B cell (primary cell): ENCODE measurements around the gene TIAM1. TPM values are rescaled to one million over a fixed set of nuclear protein-coding genes. Genes with fewer than 3 reads are reported as not detected.

Experiments used
- ATAC-seq: fragments of 200-7000 bp; cut with Tn5 transposase; one replicate; pipeline ENCODE4 v1.10.0; 2021; ENCODE audit warnings: low read depth, mild to moderate bottlenecking, moderate number of reproducible peaks, moderate library complexity
- CTCF ChIA-PET: fragments of 350-600 bp; sonication (Branson Sonifier 250); formaldehyde crosslinking; loops from one replicate; lab custom pipeline; 2021; ENCODE audit warnings: antibody characterized with exemption, inconsistent platforms; lab: Charles Lee
- POLR2A ChIA-PET: fragments of 350-600 bp; sonication (Branson Sonifier 250); formaldehyde crosslinking; loops from one replicate; lab custom pipeline; 2021; ENCODE audit warnings: antibody characterized with exemption; lab: Charles Lee
- DNase-seq: peaks from one replicate; pipeline ENCODE4 v3.0.0; 2013
- H2AFZ ChIP-seq: 2 replicates; pipeline ENCODE4 v1.6.1; 2012; ENCODE audit warnings: mild to moderate bottlenecking, low read depth, low read length; ENCODE audit not compliant: insufficient read depth, poor library complexity, severe bottlenecking
- H3K27ac ChIP-seq, 2 donors: 1 replicate in 1 of 2; 2 replicates in 1 of 2; pipeline ENCODE4 v1.5.1; 2012 to 2013; ENCODE audit warnings: low read length in 2 of 2, mild to moderate bottlenecking in 2 of 2, moderate library complexity in 1 of 2
- H3K27me3 ChIP-seq, 4 experiments: fragments of 200-600 bp in 1 of 4; sonication (generic) in 1 of 4; replicated peaks in 1 of 4; 1 replicate in 2 of 4; 2 replicates in 2 of 4; pipeline versions ENCODE4 v1.6.1 to v1.7.0; 2013 to 2016; ENCODE audit warnings: low read length in 3 of 4, mild to moderate bottlenecking in 2 of 4, mixed read lengths in 1 of 4, moderate library complexity in 1 of 4; ENCODE audit not compliant: insufficient read depth in 4 of 4, control insufficient read depth in 3 of 4; ENCODE audit errors: control extremely low read depth in 1 of 4
- H3K36me3 ChIP-seq, 2 experiments: replicated peaks in 1 of 2; 1 replicate in 1 of 2; 2 replicates in 1 of 2; pipeline versions ENCODE4 v1.6.1 to v1.7.1; 2013; ENCODE audit warnings: low read length in 1 of 2; ENCODE audit not compliant: insufficient read depth in 2 of 2, control insufficient read depth in 1 of 2; ENCODE audit errors: control extremely low read depth in 1 of 2, extremely low read depth in 1 of 2
- H3K4me1 ChIP-seq, 2 donors: fragments of 200-600 bp in 1 of 2; sonication (generic) in 1 of 2; 1 replicate in 1 of 2; 2 replicates in 1 of 2; pipeline versions ENCODE4 v1.5.1 to v1.6.1; 2013 to 2017; ENCODE audit warnings: low read length in 2 of 2; ENCODE audit not compliant: control insufficient read depth in 2 of 2, insufficient read depth in 2 of 2
- H3K4me2 ChIP-seq: replicated peaks from 2 replicates; pipeline ENCODE3; 2012; ENCODE audit warnings: mild to moderate bottlenecking, low read depth, low read length; ENCODE audit not compliant: poor library complexity, severe bottlenecking
- H3K4me3 ChIP-seq, 5 experiments: fragments of 200-600 bp in 1 of 5; sonication (generic) in 1 of 5; 1 replicate in 3 of 5; 2 replicates in 2 of 5; pipeline versions ENCODE4 v1.5.1 to v1.7.0; 2011 to 2016; ENCODE audit warnings: low read length in 4 of 5, mild to moderate bottlenecking in 4 of 5, low read depth in 2 of 5, control low read depth in 1 of 5, moderate library complexity in 1 of 5; ENCODE audit not compliant: insufficient read depth in 1 of 5; ENCODE audit errors: control extremely low read depth in 1 of 5, extremely low read depth in 1 of 5
- H3K79me2 ChIP-seq: fragments of 200-600 bp; sonication (generic); one replicate; pipeline ENCODE4 v1.6.0; 2016; ENCODE audit warnings: low read length; ENCODE audit not compliant: control insufficient read depth, insufficient read depth
- H3K9ac ChIP-seq: fragments of 200-600 bp; sonication (generic); 2 replicates; pipeline ENCODE4 v1.6.1; 2017; ENCODE audit warnings: mild to moderate bottlenecking, low read length, moderate library complexity
- H3K9me3 ChIP-seq, 3 donors: one replicate each; pipeline versions ENCODE4 v1.6.1 to v1.7.1; 2013; ENCODE audit warnings: low read length in 2 of 3; ENCODE audit not compliant: control insufficient read depth in 2 of 3, insufficient read depth in 1 of 3; ENCODE audit errors: control extremely low read depth in 1 of 3
- H4K20me1 ChIP-seq: 2 replicates; pipeline ENCODE4 v1.6.0; 2012; ENCODE audit warnings: mild to moderate bottlenecking, low read length; ENCODE audit not compliant: insufficient read depth, control insufficient read depth, poor library complexity, severe bottlenecking
- H3K27ac Mint-ChIP-seq: one replicate; pipeline ENCODE4 v1.8.0; 2021; ENCODE audit warnings: mixed read lengths
- H3K27me3 Mint-ChIP-seq: one replicate; pipeline ENCODE4 v1.8.0; 2021; ENCODE audit warnings: mixed read lengths
- H3K4me1 Mint-ChIP-seq: one replicate; pipeline ENCODE4 v1.8.0; 2021; ENCODE audit warnings: mixed read lengths
- H3K4me3 Mint-ChIP-seq: one replicate; pipeline ENCODE4 v1.8.0; 2021; ENCODE audit warnings: mixed read lengths
- H3K9me3 Mint-ChIP-seq: one replicate; pipeline ENCODE4 v1.8.0; 2022; ENCODE audit warnings: mixed read lengths; ENCODE audit not compliant: insufficient read depth
- CTCF ChIP-seq: fragments of 200-600 bp; IDR thresholded peaks from one replicate; pipeline ENCODE4 v1.8.0; 2022; ENCODE audit warnings: antibody characterized with exemption, mild to moderate bottlenecking
- EZH2 ChIP-seq: IDR thresholded peaks from 2 replicates; pipeline ENCODE4 v1.6.1; 2012; ENCODE audit warnings: borderline replicate concordance, low read depth, mild to moderate bottlenecking, moderate library complexity, low read length; ENCODE audit not compliant: insufficient read depth, poor library complexity, severe bottlenecking
- WGBS: methylation state at CpG from one replicate; pipeline ENCODE4 v1.1.5; 2013; ENCODE audit warnings: missing lambda C conversion rate; ENCODE audit not compliant: insufficient coverage; 5-methylcytosine and 5-hydroxymethylcytosine counted together
- intact Hi-C: fragments of 100-400 bp; cut with micrococcal nuclease; formaldehyde crosslinking; loops from one replicate; pipeline ENCODE4 v1.10.0; 2022
- polyA plus RNA-seq: library from polyadenylated mRNA; depleted of rRNA; stranded (reverse); fragments of >200 nt; gene quantifications from 2 replicates; pipeline ENCODE4 v1.2.3, GENCODE V29; 2012
- total RNA-seq, 2 donors: library from RNA; stranded (reverse); fragments of 120-200 nt in 1 of 2; gene quantifications; 1 replicate in 1 of 2; 2 replicates in 1 of 2; pipeline versions ENCODE4 v1.2.3 to v1.2.4, GENCODE V29; 2013 to 2022

The TIAM1 gene
- total and polyA plus RNA-seq, 2 donors (not counting 1 experiment from before 2014, with no cell fraction given), result 0.51 to 1.0 TPM

GRCh38 chr21:31236528-31236927 lies 107.5 kb downstream of the TIAM1 start:
- Mint-ChIP-seq H3K27me3 (no peaks in the 10 kb centered on the region), H3K27ac (no peak overlapping the region), H3K4me1 (no peaks in the 10 kb centered on the region), H3K4me3 (no peak overlapping the region), H3K9me3 (peaks cover 8% of the 10 kb centered on the region)
- intact Hi-C loops, result no loop called here
- CTCF ChIA-PET, result no interaction called here
- Histone ChIP-seq H3K4me3 (no peak overlapping the region), H3K79me2 (no peaks in the 10 kb centered on the region), H3K9ac (no peak overlapping the region), H4K20me1 (no peaks in the 10 kb centered on the region), H3K4me2 (no peak overlapping the region), H3K4me1 (no peaks in the 10 kb centered on the region), H3K27me3 (no peaks in the 10 kb centered on the region), H3K36me3 (no peaks in the 10 kb centered on the region), H3K27ac (no peak overlapping the region), H3K9me3 (peaks cover 0 to 8% (median 4%) of the 10 kb centered on the region in 3 donors), H2AFZ (no peak overlapping the region)
- DNase-seq (no peak), ATAC-seq (no peak)
- 59% methylated on average over 5 of the region's 5 CpGs for WGBS
- POLR2A ChIA-PET, result no interaction called here
- no peak for TF ChIP-seq EZH2
- TF ChIP-seq CTCF, result no peak

GRCh38 chr21:31235671-31236450 lies 108.2 kb downstream of the TIAM1 start:
- no peaks in the 10 kb centered on the region for H3K27me3 ChIP-seq
- no peak overlapping the region for H3K4me3 ChIP-seq
- TF ChIP-seq EZH2, result no peak
- TF ChIP-seq CTCF, result no peak
- no peaks in the 10 kb centered on the region for H3K36me3 ChIP-seq
- H3K4me3 Mint-ChIP-seq, result no peak overlapping the region
- H3K27me3 Mint-ChIP-seq, result peaks cover 3% of the 10 kb centered on the region
- no peak overlapping the region for H3K9ac ChIP-seq
- ATAC-seq (no peak), DNase-seq (no peak)
- H3K79me2 ChIP-seq, result no peaks in the 10 kb centered on the region
- no peaks in the 10 kb centered on the region for H3K4me1 ChIP-seq
- H3K27ac Mint-ChIP-seq, result no peak overlapping the region
- no peaks in the 10 kb centered on the region for H3K4me1 Mint-ChIP-seq
- H4K20me1 ChIP-seq, result no peaks in the 10 kb centered on the region
- ChIA-PET POLR2A (no interaction called here), CTCF (no interaction called here)
- H3K9me3 ChIP-seq, result peaks cover 0 to 8% (median 4%) of the 10 kb centered on the region in 3 donors
- no peak overlapping the region for H2AFZ ChIP-seq
- peaks cover 6% of the 10 kb centered on the region for H3K9me3 Mint-ChIP-seq
- intact Hi-C loops, result no loop called here
- H3K4me2 ChIP-seq, result no peak overlapping the region
- 100% methylated on average over 4 of the region's 6 CpGs for WGBS
- no peak overlapping the region for H3K27ac ChIP-seq
